Fibroblast of lung (primary cell): Measurements from ENCODE around the gene MYLK3. TPM values are rescaled to one million over a fixed set of nuclear protein-coding genes. Genes with fewer than 3 reads are reported as not detected.
A peak's percentile ranks its signal among the peaks of the same experiment; 100 is the strongest.

Source experiments
- DNase-seq, 2 donors: peaks; one replicate each; pipeline versions ENCODE4 v3.0.0 to v3.0.0-alpha.2; 2010; ENCODE audit warnings: low read depth in 2 of 2
- H2AFZ ChIP-seq: 2 replicates; pipeline ENCODE4 v1.5.1; 2012; ENCODE audit warnings: low read length, control low read depth, inconsistent platforms
- H3K27ac ChIP-seq: 2 replicates; pipeline ENCODE4 v1.5.1; 2011; ENCODE audit warnings: low read length, control low read depth; ENCODE audit not compliant: insufficient read depth
- H3K27me3 ChIP-seq: 2 replicates; pipeline ENCODE4 v1.5.1; 2011; ENCODE audit warnings: mild to moderate bottlenecking, low read length; ENCODE audit not compliant: control insufficient read depth, insufficient read depth
- H3K36me3 ChIP-seq: 2 replicates; pipeline ENCODE4 v1.5.1; 2011; ENCODE audit warnings: low read length; ENCODE audit not compliant: control insufficient read depth, insufficient read depth
- H3K4me1 ChIP-seq: 2 replicates; pipeline ENCODE4 v1.5.1; 2011; ENCODE audit warnings: low read length; ENCODE audit not compliant: control insufficient read depth, insufficient read depth; ENCODE audit errors: extremely low read depth
- H3K4me2 ChIP-seq: 2 replicates; pipeline ENCODE4 v1.5.1; 2011; ENCODE audit warnings: low read length, control low read depth; ENCODE audit not compliant: insufficient read depth; ENCODE audit errors: extremely low read depth
- H3K4me3 ChIP-seq, 4 experiments: fragments of 200-600 bp in 1 of 4; sonication (generic) in 1 of 4; replicated peaks in 1 of 4; 2 replicates each; pipeline ENCODE4 v1.5.1; 2011 to 2016; ENCODE audit warnings: low read length in 4 of 4, low read depth in 3 of 4, mild to moderate bottlenecking in 3 of 4, control low read depth in 2 of 4, inconsistent platforms in 1 of 4, mixed read lengths in 1 of 4; ENCODE audit not compliant: insufficient read depth in 1 of 4; ENCODE audit errors: control extremely low read depth in 1 of 4
- H3K79me2 ChIP-seq: 2 replicates; pipeline ENCODE4 v1.5.1; 2012; ENCODE audit warnings: mild to moderate bottlenecking, low read length, inconsistent platforms; ENCODE audit not compliant: control insufficient read depth, insufficient read depth
- H3K9ac ChIP-seq: 2 replicates; pipeline ENCODE4 v1.5.1; 2011; ENCODE audit warnings: mild to moderate bottlenecking, low read length, control low read depth; ENCODE audit not compliant: insufficient read depth
- H3K9me3 ChIP-seq: 2 replicates; pipeline ENCODE4 v1.5.1; 2012; ENCODE audit warnings: low read depth, low read length; ENCODE audit not compliant: control insufficient read depth, insufficient read depth
- H4K20me1 ChIP-seq: 2 replicates; pipeline ENCODE4 v1.5.1; 2011; ENCODE audit warnings: low read length; ENCODE audit not compliant: control insufficient read depth, insufficient read depth; ENCODE audit errors: extremely low read depth
- EZH2 ChIP-seq: IDR thresholded peaks from 2 replicates; pipeline ENCODE4 v1.5.1; 2012; ENCODE audit warnings: low read length, control low read depth, mild to moderate bottlenecking; ENCODE audit errors: missing control alignments
- polyA plus RNA-seq, 2 donors: library from polyadenylated mRNA; depleted of rRNA in 1 of 2; stranded (reverse) in 1 of 2; unstranded in 1 of 2; fragments of >200 nt; gene quantifications; 2 replicates each; pipeline ENCODE4 v1.2.1, GENCODE V29; 2011 to 2012; ENCODE audit warnings: missing spikeins in 1 of 2
- total RNA-seq: library from RNA; depleted of rRNA; stranded (reverse); fragments of >200 nt; gene quantifications from 2 replicates; pipeline ENCODE4 v1.2.1, GENCODE V29; 2014
- TF ChIP-seq, protein P1 (sequence below), 2 donors: IDR thresholded peaks in 1 of 2; conservative IDR thresholded peaks in 1 of 2; 1 replicate in 1 of 2; 2 replicates in 1 of 2; pipeline ENCODE4 v1.5.1; 2011 to 2012; ENCODE audit warnings: low read length in 2 of 2, control low read depth in 1 of 2, inconsistent platforms in 1 of 2, low read depth in 1 of 2, mild to moderate bottlenecking in 1 of 2

The MYLK3 gene
- total and polyA plus RNA-seq, 2 donors (not counting 1 experiment from before 2014, with no cell fraction given), result 0.07 to 0.17 TPM

DNA sequence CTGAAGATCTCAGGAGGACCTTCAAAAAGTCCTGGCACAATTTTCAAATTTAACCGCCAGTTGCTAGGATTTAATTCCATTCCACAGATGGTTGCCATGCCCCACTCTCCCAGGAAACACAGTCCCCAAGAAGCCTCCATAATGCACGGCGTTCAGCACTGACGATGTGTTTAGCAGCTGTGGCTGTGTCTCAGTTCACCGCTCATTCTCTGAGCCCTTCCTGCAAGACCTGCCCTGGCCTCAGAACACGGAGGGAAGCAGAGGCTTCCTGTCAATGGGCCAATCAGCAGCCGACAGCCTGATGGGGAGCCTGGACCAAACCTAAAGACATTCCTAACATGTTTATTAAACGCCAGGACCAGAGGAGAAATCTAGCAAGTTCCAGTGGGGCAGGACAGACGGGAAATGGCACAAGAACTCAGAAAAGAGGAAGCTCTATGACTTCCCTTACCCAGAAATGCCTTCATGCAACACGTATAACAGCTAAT, 4.9 kb downstream of the MYLK3 start:
- H3K9ac ChIP-seq, result no peak overlapping the region
- peak overlapping the region; percentile 51 for H3K4me2 ChIP-seq
- H2AFZ ChIP-seq, result peak overlapping the region; percentile 74

DNA sequence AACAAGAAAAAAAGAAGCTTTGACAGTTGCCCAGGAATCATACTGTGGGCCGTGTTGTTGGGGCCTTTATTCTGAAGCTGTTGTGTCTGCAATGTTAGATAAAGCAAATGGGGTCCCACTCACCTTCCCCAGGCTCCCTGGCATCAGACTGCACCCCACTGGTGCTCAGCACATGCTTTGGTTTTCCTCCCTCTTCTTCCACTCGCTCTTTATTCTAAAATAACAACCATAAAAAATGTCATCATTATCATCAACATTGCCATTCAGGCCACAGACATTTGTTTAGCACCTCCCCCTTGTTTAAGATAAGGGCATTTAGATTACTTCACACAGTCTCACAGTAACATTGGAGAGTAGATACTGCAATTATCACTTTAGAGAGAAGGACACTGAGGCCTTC, 8.2 kb downstream of the MYLK3 start:
- H3K4me3 ChIP-seq, result no peak overlapping the region
- H3K27ac ChIP-seq, result no peak overlapping the region
- H3K9ac ChIP-seq, result no peak overlapping the region
- no peak for TF ChIP-seq EZH2
- TF ChIP-seq, protein P1, sequence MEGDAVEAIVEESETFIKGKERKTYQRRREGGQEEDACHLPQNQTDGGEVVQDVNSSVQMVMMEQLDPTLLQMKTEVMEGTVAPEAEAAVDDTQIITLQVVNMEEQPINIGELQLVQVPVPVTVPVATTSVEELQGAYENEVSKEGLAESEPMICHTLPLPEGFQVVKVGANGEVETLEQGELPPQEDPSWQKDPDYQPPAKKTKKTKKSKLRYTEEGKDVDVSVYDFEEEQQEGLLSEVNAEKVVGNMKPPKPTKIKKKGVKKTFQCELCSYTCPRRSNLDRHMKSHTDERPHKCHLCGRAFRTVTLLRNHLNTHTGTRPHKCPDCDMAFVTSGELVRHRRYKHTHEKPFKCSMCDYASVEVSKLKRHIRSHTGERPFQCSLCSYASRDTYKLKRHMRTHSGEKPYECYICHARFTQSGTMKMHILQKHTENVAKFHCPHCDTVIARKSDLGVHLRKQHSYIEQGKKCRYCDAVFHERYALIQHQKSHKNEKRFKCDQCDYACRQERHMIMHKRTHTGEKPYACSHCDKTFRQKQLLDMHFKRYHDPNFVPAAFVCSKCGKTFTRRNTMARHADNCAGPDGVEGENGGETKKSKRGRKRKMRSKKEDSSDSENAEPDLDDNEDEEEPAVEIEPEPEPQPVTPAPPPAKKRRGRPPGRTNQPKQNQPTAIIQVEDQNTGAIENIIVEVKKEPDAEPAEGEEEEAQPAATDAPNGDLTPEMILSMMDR (conservative IDR thresholded peaks at IDR 0.05 in 1 of 2, IDR thresholded peaks at IDR 0.05 in 1 of 2; ENCODE audit: low read depth in 1 of 2, low read length in 2 of 2), result no peak
- DNase-seq, result no peak
- no peaks in the 10 kb centered on the region for H3K9me3 ChIP-seq
- no peaks in the 10 kb centered on the region for H3K4me1 ChIP-seq
- H3K4me2 ChIP-seq, result no peak overlapping the region
- H4K20me1 ChIP-seq, result no peaks in the 10 kb centered on the region
- no peaks in the 10 kb centered on the region for H3K79me2 ChIP-seq
- no peaks in the 10 kb centered on the region for H3K36me3 ChIP-seq
- H3K27me3 ChIP-seq, result no peaks in the 10 kb centered on the region
- H2AFZ ChIP-seq, result no peak overlapping the region

More for the DNA sequence above, 4.9 kb downstream of the MYLK3 start:
- Histone ChIP-seq H3K9me3 (no peaks in the 10 kb centered on the region), H3K4me1 (no peaks in the 10 kb centered on the region), H4K20me1 (no peaks in the 10 kb centered on the region), H3K27ac (no peak overlapping the region), H3K36me3 (no peaks in the 10 kb centered on the region), H3K4me3 (no peak overlapping the region), H3K79me2 (no peaks in the 10 kb centered on the region), H3K27me3 (no peaks in the 10 kb centered on the region)
- peak; percentile 8 to 51 for DNase-seq
- TF ChIP-seq, protein P1 (conservative IDR thresholded peaks at IDR 0.05 in 1 of 2, IDR thresholded peaks at IDR 0.05 in 1 of 2; ENCODE audit: low read depth in 1 of 2, low read length in 2 of 2), result no peak
- TF ChIP-seq EZH2, result no peak

DNA sequence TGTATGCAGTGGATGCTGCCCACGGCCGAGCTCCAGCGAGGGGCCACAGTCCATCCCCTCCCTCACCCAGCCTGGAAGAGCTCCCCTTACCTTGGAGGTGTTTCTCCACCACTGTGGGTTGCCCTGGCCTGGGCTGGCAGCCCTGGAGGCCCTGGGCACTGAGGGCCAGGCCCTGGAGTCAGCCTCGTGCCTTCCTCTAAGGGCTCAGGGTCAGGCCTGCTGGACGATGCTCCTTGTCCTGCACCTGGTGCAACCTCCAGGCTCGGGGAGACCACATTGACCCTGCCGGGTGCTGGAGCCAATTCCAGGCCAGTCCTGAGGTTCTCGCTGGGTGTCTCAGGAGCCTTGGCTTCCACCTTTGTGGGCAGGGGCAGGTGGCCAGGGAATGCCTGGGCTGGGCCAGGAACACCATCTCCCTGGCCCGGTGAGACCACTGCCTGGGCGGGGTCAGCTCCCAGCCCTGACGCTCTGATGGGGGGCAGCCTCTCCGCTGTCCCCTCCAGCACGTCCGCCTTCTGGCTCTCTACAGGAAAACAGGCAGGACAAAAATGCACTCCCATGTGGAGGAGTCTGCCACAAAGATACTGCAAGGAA, 10.4 kb downstream of the MYLK3 start:
- DNase-seq, result no peak
- H3K4me2 ChIP-seq, result no peak overlapping the region
- TF ChIP-seq, protein P1 (conservative IDR thresholded peaks at IDR 0.05 in 1 of 2, IDR thresholded peaks at IDR 0.05 in 1 of 2; ENCODE audit: low read depth in 1 of 2, low read length in 2 of 2), result no peak
- no peaks in the 10 kb centered on the region for H3K27me3 ChIP-seq
- no peaks in the 10 kb centered on the region for H3K36me3 ChIP-seq
- H3K4me3 ChIP-seq, result no peak overlapping the region
- no peak overlapping the region for H3K9ac ChIP-seq
- H2AFZ ChIP-seq, result no peak overlapping the region
- H3K27ac ChIP-seq, result no peak overlapping the region
- no peaks in the 10 kb centered on the region for H3K4me1 ChIP-seq
- H3K79me2 ChIP-seq, result no peaks in the 10 kb centered on the region
- no peaks in the 10 kb centered on the region for H3K9me3 ChIP-seq
- no peaks in the 10 kb centered on the region for H4K20me1 ChIP-seq
